Ascending aorta (tissue), 2 donors: ENCODE measurements around the gene TDRD12. TPM values are rescaled to one million over a fixed set of nuclear protein-coding genes. Genes with fewer than 3 reads are reported as not detected.

Experiments used
- DNase-seq, 2 donors: peaks; one replicate each; pipeline ENCODE4 v3.0.0-alpha.2; 2019; ENCODE audit warnings: low spot score in 2 of 2
- H3K27ac ChIP-seq, 2 donors: fragments of 200-600 bp; sonication (generic); one replicate each; pipeline ENCODE4 v1.5.1; 2016 to 2017; ENCODE audit warnings: mild to moderate bottlenecking in 1 of 2
- H3K27me3 ChIP-seq: fragments of 200-600 bp; sonication (generic); one replicate; pipeline ENCODE4 v1.5.1; 2017
- H3K36me3 ChIP-seq, 2 donors: fragments of 200-600 bp; sonication (generic); one replicate each; pipeline ENCODE4 v1.5.1; 2016
- H3K4me1 ChIP-seq, 2 donors: fragments of 200-600 bp; sonication (generic); one replicate each; pipeline ENCODE4 v1.5.1; 2016 to 2017; ENCODE audit warnings: mild to moderate bottlenecking in 1 of 2
- H3K4me3 ChIP-seq, 2 donors: fragments of 200-600 bp; sonication (generic); one replicate each; pipeline ENCODE4 v1.5.1; 2016 to 2017; ENCODE audit warnings: mild to moderate bottlenecking in 1 of 2
- H3K9me3 ChIP-seq, 2 donors: fragments of 200-600 bp; sonication (generic); one replicate each; pipeline ENCODE4 v1.5.1; 2016
- CTCF ChIP-seq, 3 experiments: fragments of 200-600 bp in 2 of 3; fragments of 450-650 bp in 1 of 3; sonication (generic) in 2 of 3; IDR thresholded peaks; one replicate each; pipeline ENCODE4 v1.5.1; 2016 to 2019; ENCODE audit warnings: antibody characterized with exemption in 3 of 3, mild to moderate bottlenecking in 1 of 3, moderate library complexity in 1 of 3
- intact Hi-C: fragments of 100-400 bp; cut with DNase I; formaldehyde crosslinking; loops from one replicate; pipeline ENCODE4 v1.15.1; 2023
- total RNA-seq: library from RNA; depleted of rRNA; stranded (reverse); fragments of >200 nt; gene quantifications from one replicate; pipeline ENCODE4 v1.1.0, GENCODE V29; 2016

TDRD12 gene
- total RNA-seq, 1 donor from 2014 or later = 0.11 TPM

GRCh38 chr19:32814624-32815023 is 95.1 kb downstream of the TDRD12 start:
- Histone ChIP-seq H3K36me3 (no peaks in the 10 kb centered on the region), H3K27me3 (no peaks in the 10 kb centered on the region), H3K9me3 (no peaks in the 10 kb centered on the region), H3K27ac (no peak overlapping the region), H3K4me3 (no peak overlapping the region), H3K4me1 (no peaks in the 10 kb centered on the region)
- DNase-seq = no peak
- intact Hi-C loops = no loop called here
- no peak for TF ChIP-seq CTCF (IDR thresholded peaks at IDR 0.05)

GRCh38 chr19:32816555-32817099 is 97.1 kb downstream of the TDRD12 start:
- Histone ChIP-seq H3K27me3 (no peaks in the 10 kb centered on the region), H3K4me1 (no peaks in the 10 kb centered on the region), H3K36me3 (no peaks in the 10 kb centered on the region), H3K4me3 (no peak overlapping the region), H3K9me3 (no peaks in the 10 kb centered on the region), H3K27ac (no peak overlapping the region)
- TF ChIP-seq CTCF (IDR thresholded peaks at IDR 0.05) = no peak
- no peak for DNase-seq
- intact Hi-C loops = no loop called here

GRCh38 chr19:32817569-32818476 is 98.3 kb downstream of the TDRD12 start:
- Histone ChIP-seq H3K4me3 (no peak overlapping the region), H3K27me3 (no peaks in the 10 kb centered on the region), H3K27ac (no peak overlapping the region), H3K4me1 (no peaks in the 10 kb centered on the region), H3K36me3 (no peaks in the 10 kb centered on the region), H3K9me3 (no peaks in the 10 kb centered on the region)
- DNase-seq = no peak
- TF ChIP-seq CTCF (IDR thresholded peaks at IDR 0.05) = no peak
- intact Hi-C loops = no loop called here

- no peaks in the 10 kb centered on the region for H3K27me3 ChIP-seq
- no peaks in the 10 kb centered on the region for H3K9me3 ChIP-seq
- no peak for DNase-seq
- H3K4me3 ChIP-seq = no peak overlapping the region
- TF ChIP-seq CTCF (IDR thresholded peaks at IDR 0.05) = no peak
- H3K4me1 ChIP-seq = no peaks in the 10 kb centered on the region
- no peaks in the 10 kb centered on the region for H3K36me3 ChIP-seq
- H3K27ac ChIP-seq = no peak overlapping the region
- intact Hi-C loops = no loop called here
Measured at GRCh38 chr19:32818536-32818935, 99.0 kb downstream of the TDRD12 start.

- H3K4me3 ChIP-seq = no peak overlapping the region
- H3K9me3 ChIP-seq = no peaks in the 10 kb centered on the region
- no peaks in the 10 kb centered on the region for H3K27me3 ChIP-seq
- no peak for DNase-seq
- TF ChIP-seq CTCF (IDR thresholded peaks at IDR 0.05) = no peak
- no peaks in the 10 kb centered on the region for H3K4me1 ChIP-seq
- H3K36me3 ChIP-seq = no peaks in the 10 kb centered on the region
- intact Hi-C loops = no loop called here
- H3K27ac ChIP-seq = no peak overlapping the region
Measured at GRCh38 chr19:32819419-32820400, 100.1 kb downstream of the TDRD12 start.
